GM18951 (cell line): ENCODE results near the gene PTPRJ.

Source experiments
- POLR2A ChIP-seq: IDR thresholded peaks from 4 replicates; pipeline ENCODE4 v1.6.1; 2011; ENCODE audit warnings: mild to moderate bottlenecking; ENCODE audit not compliant: insufficient read length, insufficient read depth; ENCODE audit errors: extremely low read depth
- in situ Hi-C: fragments of 300-500 bp; cut with MboI; formaldehyde crosslinking; loops from one replicate; pipeline ENCODE4 v1.12.0; 2022; ENCODE audit warnings: low sequenced_read_pairs, mixed read lengths, inconsistent platforms; ENCODE audit not compliant: unreplicated experiment

PTPRJ gene

GRCh38 chr11:48142889-48143288 lies 162.5 kb downstream of the PTPRJ start:
- in situ Hi-C loops: no loop called here
- no peak for TF ChIP-seq POLR2A

GRCh38 chr11:48148749-48149148 lies 168.4 kb downstream of the PTPRJ start:
- TF ChIP-seq POLR2A: no peak

GRCh38 chr11:48150213-48150612 lies 169.9 kb downstream of the PTPRJ start:
- in situ Hi-C loops: no loop called here
- TF ChIP-seq POLR2A: no peak

More at GRCh38 chr11:48148749-48149148, 168.4 kb downstream of the PTPRJ start:
- in situ Hi-C loops: no loop called here

GRCh38 chr11:48154151-48154550 lies 173.8 kb downstream of the PTPRJ start:
- TF ChIP-seq POLR2A: no peak
- in situ Hi-C loops: no loop called here

GRCh38 chr11:48161951-48162884 lies 181.9 kb downstream of the PTPRJ start:
- no peak for TF ChIP-seq POLR2A
- in situ Hi-C loops: no loop called here

GRCh38 chr11:48162885-48163268 lies 182.5 kb downstream of the PTPRJ start:
- no peak for TF ChIP-seq POLR2A
- in situ Hi-C loops: no loop called here

- in situ Hi-C loops: no loop called here
- no peak for TF ChIP-seq POLR2A
Observed at GRCh38 chr11:48163360-48164100, 183.2 kb downstream of the PTPRJ start.

- TF ChIP-seq POLR2A: no peak
- in situ Hi-C loops: no loop called here
Observed at GRCh38 chr11:48164836-48165235, 184.5 kb downstream of the PTPRJ start.

- in situ Hi-C loops: no loop called here
- no peak for TF ChIP-seq POLR2A
Observed at GRCh38 chr11:48165426-48165825, 185.1 kb downstream of the PTPRJ start.

GRCh38 chr11:48167380-48167779 lies 187.0 kb downstream of the PTPRJ start:
- in situ Hi-C loops: no loop called here

GRCh38 chr11:48168815-48169214 lies 188.5 kb downstream of the PTPRJ start:
- in situ Hi-C loops: no loop called here

More at GRCh38 chr11:48167380-48167779, 187.0 kb downstream of the PTPRJ start:
- TF ChIP-seq POLR2A: no peak

GRCh38 chr11:48169259-48169658 lies 188.9 kb downstream of the PTPRJ start:
- in situ Hi-C loops: no loop called here
- no peak for TF ChIP-seq POLR2A

More at GRCh38 chr11:48168815-48169214, 188.5 kb downstream of the PTPRJ start:
- TF ChIP-seq POLR2A: no peak

- no peak for TF ChIP-seq POLR2A
- in situ Hi-C loops: no loop called here
Observed at GRCh38 chr11:48169717-48170116, 189.4 kb downstream of the PTPRJ start.

- TF ChIP-seq POLR2A: no peak
- in situ Hi-C loops: no loop called here
Observed at GRCh38 chr11:48170241-48171233, 190.2 kb downstream of the PTPRJ start.
